PC-9 (cell line): Measurements from ENCODE around the gene MAN1C1. TPM values are rescaled to one million over a fixed set of nuclear protein-coding genes. Genes with fewer than 3 reads are reported as not detected.

ENCODE experiments used
- BruUV-seq: library from RNA; stranded (reverse); fragments of 400-500 nt; replicated peaks from 2 replicates; lab custom pipeline; 2021; lab: Mats Ljungman, UMichigan
- CTCF ChIA-PET: fragments of 300-600 bp; sonication (Branson Sonifier 250); formaldehyde crosslinking; loops from one replicate; lab custom pipeline; 2022; ENCODE audit warnings: antibody characterized with exemption; lab: Charles Lee
- POLR2A ChIA-PET: fragments of 300-600 bp; sonication (Branson Sonifier 250); formaldehyde crosslinking; loops from one replicate; lab custom pipeline; 2022; ENCODE audit warnings: antibody characterized with exemption; ENCODE audit not compliant: unreplicated experiment; lab: Charles Lee
- DNase-seq, 2 experiments: peaks; one replicate each; pipeline versions ENCODE4 v3.0.0 to v3.0.0-alpha.2; 2015 to 2022; ENCODE audit warnings: mixed read lengths in 1 of 2
- H2AFZ ChIP-seq: fragments of 200-600 bp; sonication (generic); 2 replicates; pipeline ENCODE4 v1.8.1; 2017; ENCODE audit warnings: antibody characterized with exemption
- H3F3A ChIP-seq: fragments of 200-600 bp; sonication (generic); 2 replicates; pipeline ENCODE4 v1.8.1; 2017; ENCODE audit warnings: antibody characterized with exemption, mild to moderate bottlenecking, low read depth; ENCODE audit not compliant: insufficient read depth
- H3K27ac ChIP-seq: fragments of 200-600 bp; sonication (generic); 2 replicates; pipeline ENCODE4 v1.6.1; 2016; ENCODE audit warnings: mixed run types
- H3K27me3 ChIP-seq: fragments of 200-600 bp; sonication (generic); 2 replicates; pipeline ENCODE4 v1.6.1; 2016; ENCODE audit warnings: low read depth, mixed run types; ENCODE audit not compliant: insufficient read depth
- H3K36me3 ChIP-seq: fragments of 200-600 bp; sonication (generic); 2 replicates; pipeline ENCODE4 v1.6.1; 2016; ENCODE audit warnings: low read depth, mixed run types
- H3K4me1 ChIP-seq: fragments of 200-600 bp; sonication (generic); replicated peaks from 2 replicates; pipeline ENCODE4 v1.6.1; 2016; ENCODE audit warnings: mixed run types; ENCODE audit not compliant: insufficient read depth
- H3K4me2 ChIP-seq: fragments of 200-600 bp; sonication (generic); 2 replicates; pipeline ENCODE4 v1.6.1; 2017; ENCODE audit warnings: mixed run types
- H3K4me3 ChIP-seq: fragments of 200-600 bp; sonication (generic); 2 replicates; pipeline ENCODE4 v1.6.1; 2016; ENCODE audit warnings: mixed run types
- H3K79me2 ChIP-seq: fragments of 200-600 bp; sonication (generic); 2 replicates; pipeline ENCODE4 v1.6.1; 2017; ENCODE audit warnings: low read depth, mixed run types
- H3K9me2 ChIP-seq: fragments of 200-600 bp; sonication (generic); 2 replicates; pipeline ENCODE4 v1.8.1; 2017; ENCODE audit warnings: mild to moderate bottlenecking; ENCODE audit not compliant: insufficient read depth
- H3K9me3 ChIP-seq: fragments of 200-600 bp; sonication (generic); 2 replicates; pipeline ENCODE4 v1.8.1; 2016; ENCODE audit warnings: low read depth; ENCODE audit not compliant: insufficient read depth
- H4K20me1 ChIP-seq: fragments of 200-600 bp; sonication (generic); 2 replicates; pipeline ENCODE4 v1.8.1; 2017; ENCODE audit not compliant: insufficient read depth
- CTCF ChIP-seq: fragments of 200-600 bp; sonication (generic); conservative IDR thresholded peaks from 2 replicates; pipeline ENCODE4 v1.6.1; 2017; ENCODE audit warnings: mixed run types, antibody characterized with exemption, mild to moderate bottlenecking, moderate library complexity
- EZH2 ChIP-seq: fragments of 200-600 bp; sonication (generic); IDR thresholded peaks from 2 replicates; pipeline ENCODE4 v1.8.0; 2017; ENCODE audit warnings: antibody characterized with exemption, low read depth
- intact Hi-C: fragments of 100-400 bp; cut with micrococcal nuclease; formaldehyde crosslinking; loops from one replicate; pipeline ENCODE4 v1.10.0; 2022; ENCODE audit not compliant: unreplicated experiment
- total RNA-seq: library from RNA; stranded (reverse); gene quantifications from 2 replicates; pipeline ENCODE4 v1.2.3, GENCODE V29; 2021

Gene MAN1C1
- total RNA-seq, 1 experiment from 2014 or later: 0.41 TPM

GRCh38 chr1:25657883-25658760, 41.5 kb downstream of the MAN1C1 start:
- Histone ChIP-seq H3K4me1 (no peaks in the 10 kb centered on the region), H4K20me1 (no peaks in the 10 kb centered on the region), H3F3A (no peaks in the 10 kb centered on the region), H3K27me3 (no peaks in the 10 kb centered on the region), H3K4me3 (no peak overlapping the region), H3K36me3 (no peaks in the 10 kb centered on the region), H3K79me2 (no peaks in the 10 kb centered on the region), H3K9me2 (no peaks in the 10 kb centered on the region), H3K27ac (no peak overlapping the region), H2AFZ (no peak overlapping the region), H3K4me2 (no peak overlapping the region), H3K9me3 (no peaks in the 10 kb centered on the region)
- TF ChIP-seq EZH2: no peak
- no peak for TF ChIP-seq CTCF
- intact Hi-C loops: no loop called here
- POLR2A ChIA-PET: no interaction called here
- CTCF ChIA-PET: no interaction called here
- no TSS peak for BruUV-seq
- DNase-seq: no peak

- no peaks in the 10 kb centered on the region for H3K9me2 ChIP-seq
- TF ChIP-seq CTCF (no peak), EZH2 (no peak)
- H3K4me2 ChIP-seq: no peak overlapping the region
- H3K36me3 ChIP-seq: no peaks in the 10 kb centered on the region
- no peak overlapping the region for H3K4me3 ChIP-seq
- H2AFZ ChIP-seq: no peak overlapping the region
- H4K20me1 ChIP-seq: no peaks in the 10 kb centered on the region
- no TSS peak for BruUV-seq
- H3K79me2 ChIP-seq: no peaks in the 10 kb centered on the region
- intact Hi-C loops: no loop called here
- no peaks in the 10 kb centered on the region for H3K9me3 ChIP-seq
- H3K27ac ChIP-seq: no peak overlapping the region
- no peaks in the 10 kb centered on the region for H3F3A ChIP-seq
- H3K4me1 ChIP-seq: no peaks in the 10 kb centered on the region
- CTCF ChIA-PET: interaction anchor here (0.7 kb wide), 1 partner anchor 22 kb away, joined by 3 read pairs; no protein-coding TSS in a partner anchor
- no peaks in the 10 kb centered on the region for H3K27me3 ChIP-seq
- no peak for DNase-seq
- POLR2A ChIA-PET: no interaction called here
Observed at GRCh38 chr1:25658791-25659431, 42.3 kb downstream of the MAN1C1 start.

GRCh38 chr1:25661043-25661815, 44.6 kb downstream of the MAN1C1 start:
- no TSS peak for BruUV-seq
- no peaks in the 10 kb centered on the region for H3F3A ChIP-seq
- POLR2A ChIA-PET: no interaction called here

More at GRCh38 chr1:25661043-25661815, 44.6 kb downstream of the MAN1C1 start:
- Histone ChIP-seq H3K79me2 (no peaks in the 10 kb centered on the region), H3K4me3 (no peak overlapping the region), H3K9me3 (no peaks in the 10 kb centered on the region), H3K4me1 (no peaks in the 10 kb centered on the region), H2AFZ (no peak overlapping the region), H3K36me3 (no peaks in the 10 kb centered on the region), H3K4me2 (no peak overlapping the region), H3K27ac (no peak overlapping the region), H3K27me3 (no peaks in the 10 kb centered on the region), H4K20me1 (no peaks in the 10 kb centered on the region), H3K9me2 (no peaks in the 10 kb centered on the region)
- CTCF ChIA-PET: interaction anchor here (0.6 kb wide), 1 partner anchor 309 kb away, joined by 4 read pairs; no protein-coding TSS in a partner anchor
- intact Hi-C loops: no loop called here
- TF ChIP-seq CTCF (no peak), EZH2 (no peak)
- DNase-seq: no peak
